WTC11 (cell line): ENCODE results near the gene BCL11B. TPM values are rescaled to one million over a fixed set of nuclear protein-coding genes. Genes with fewer than 3 reads are reported as not detected.

Experiments
- ATAC-seq: fragments of 200-7000 bp; cut with Tn5 transposase; 2 replicates; pipeline ENCODE4 v1.10.0; 2021; ENCODE audit warnings: mild to moderate bottlenecking, moderate library complexity
- CTCF ChIA-PET: fragments of 300-600 bp; sonication (Branson Sonifier 250); formaldehyde crosslinking; loops from one replicate; lab custom pipeline; 2021; ENCODE audit warnings: antibody characterized with exemption; lab: Charles Lee
- POLR2A ChIA-PET: fragments of 350-600 bp; sonication (Branson Sonifier 250); formaldehyde crosslinking; loops from one replicate; lab custom pipeline; 2021; ENCODE audit warnings: antibody characterized with exemption; lab: Charles Lee
- DNase-seq: peaks from one replicate; pipeline ENCODE4 v3.0.0; 2021; ENCODE audit warnings: low spot score
- H3K27ac Mint-ChIP-seq: 2 replicates; pipeline ENCODE4 v1.8.0; 2021; ENCODE audit warnings: mixed read lengths
- H3K27me3 Mint-ChIP-seq: 2 replicates; pipeline ENCODE4 v1.8.0; 2021; ENCODE audit warnings: low read depth, mild to moderate bottlenecking, moderate library complexity, mixed read lengths
- H3K36me3 Mint-ChIP-seq: 2 replicates; pipeline ENCODE4 v1.8.0; 2021; ENCODE audit warnings: mixed read lengths
- H3K4me1 Mint-ChIP-seq: 2 replicates; pipeline ENCODE4 v1.8.0; 2022; ENCODE audit warnings: mixed read lengths
- H3K4me3 Mint-ChIP-seq: 2 replicates; pipeline ENCODE4 v1.8.0; 2021; ENCODE audit warnings: mild to moderate bottlenecking, moderate library complexity, mixed read lengths
- H3K9me3 Mint-ChIP-seq: 2 replicates; pipeline ENCODE4 v1.8.0; 2021; ENCODE audit warnings: mixed read lengths
- ATF6 ChIP-seq: sonication (generic); formaldehyde crosslinking; IDR thresholded peaks from 2 replicates; pipeline ENCODE4 v1.8.1; 2023; ENCODE audit warnings: mild to moderate bottlenecking, missing genetic modification reagents
- E2F1 ChIP-seq: sonication (generic); formaldehyde crosslinking; IDR thresholded peaks from 2 replicates; pipeline ENCODE4 v1.8.0; 2022; ENCODE audit warnings: mild to moderate bottlenecking, missing genetic modification reagents
- EMX1 ChIP-seq: fragments of 250-450 bp; sonication (Bioruptor Pico); IDR thresholded peaks from 2 replicates; pipeline ENCODE4 v1.8.0; 2021; ENCODE audit warnings: mild to moderate bottlenecking
- ESRRA ChIP-seq: sonication (generic); formaldehyde crosslinking; IDR thresholded peaks from 2 replicates; pipeline ENCODE4 v1.8.1; 2022; ENCODE audit warnings: mild to moderate bottlenecking, missing genetic modification reagents, borderline replicate concordance
- FOXP1 ChIP-seq: sonication (generic); formaldehyde crosslinking; IDR thresholded peaks from 2 replicates; pipeline ENCODE4 v1.8.0; 2022; ENCODE audit warnings: missing genetic modification reagents, mild to moderate bottlenecking, moderate library complexity, borderline replicate concordance
- FOXP4 ChIP-seq: sonication (generic); formaldehyde crosslinking; IDR thresholded peaks from 2 replicates; pipeline ENCODE4 v1.8.0; 2022; ENCODE audit warnings: mild to moderate bottlenecking, missing genetic modification reagents
- GRHL2 ChIP-seq: fragments of 250-450 bp; sonication (Bioruptor Pico); IDR thresholded peaks from 2 replicates; pipeline ENCODE4 v1.8.0; 2022; ENCODE audit warnings: mild to moderate bottlenecking, moderate library complexity; ENCODE audit not compliant: insufficient replicate concordance, severe bottlenecking
- HMGA2 ChIP-seq: fragments of 250-450 bp; sonication (Bioruptor Pico); IDR thresholded peaks from 2 replicates; pipeline ENCODE4 v1.4.0; 2021; ENCODE audit warnings: mild to moderate bottlenecking, moderate library complexity
- IRF2 ChIP-seq: sonication (generic); formaldehyde crosslinking; IDR thresholded peaks from 2 replicates; pipeline ENCODE4 v1.8.0; 2022; ENCODE audit warnings: low read depth, missing genetic modification reagents, borderline replicate concordance
- MYBL2 ChIP-seq: sonication (generic); formaldehyde crosslinking; IDR thresholded peaks from 2 replicates; pipeline ENCODE4 v1.8.1; 2023; ENCODE audit warnings: mild to moderate bottlenecking, moderate library complexity, missing genetic modification reagents
- ZBTB21 ChIP-seq: sonication (generic); formaldehyde crosslinking; IDR thresholded peaks from 2 replicates; pipeline ENCODE4 v1.8.1; 2023; ENCODE audit warnings: mild to moderate bottlenecking, missing genetic modification reagents, borderline replicate concordance
- ZNF219 ChIP-seq: sonication (generic); formaldehyde crosslinking; IDR thresholded peaks from 2 replicates; pipeline ENCODE4 v1.8.0; 2023; ENCODE audit warnings: missing genetic modification reagents, mild to moderate bottlenecking, borderline replicate concordance
- ZNF232 ChIP-seq: sonication (generic); formaldehyde crosslinking; IDR thresholded peaks from 2 replicates; pipeline ENCODE4 v1.8.0; 2022; ENCODE audit warnings: mild to moderate bottlenecking, missing genetic modification reagents
- ZNF263 ChIP-seq: sonication (generic); formaldehyde crosslinking; IDR thresholded peaks from 2 replicates; pipeline ENCODE4 v1.8.1; 2022; ENCODE audit warnings: low read depth, mild to moderate bottlenecking, moderate library complexity, missing genetic modification reagents
- ZNF317 ChIP-seq: sonication (generic); formaldehyde crosslinking; IDR thresholded peaks from 2 replicates; pipeline ENCODE4 v1.8.1; 2023; ENCODE audit warnings: low read depth, mild to moderate bottlenecking, moderate library complexity, missing genetic modification reagents, borderline replicate concordance
- total RNA-seq: library from RNA; stranded (reverse); gene quantifications from 3 replicates; pipeline ENCODE4 v1.2.3, GENCODE V29; 2021
- TF ChIP-seq, protein P1 (sequence below): fragments of 250-450 bp; sonication (Bioruptor Pico); IDR thresholded peaks from 2 replicates; pipeline ENCODE4 v1.9.0; 2021; ENCODE audit warnings: mild to moderate bottlenecking, borderline replicate concordance
- TF ChIP-seq, protein P2 (sequence below): fragments of 250-450 bp; sonication (Bioruptor Pico); IDR thresholded peaks from 2 replicates; pipeline ENCODE4 v1.9.0; 2021; ENCODE audit warnings: mild to moderate bottlenecking

BCL11B gene
- total RNA-seq, 1 experiment from 2014 or later: 9.1 TPM

GRCh38 chr14:99213527-99213971 lies 58.4 kb downstream of the BCL11B start:
- no peak for TF ChIP-seq ZNF232
- DNase-seq (no peak), ATAC-seq (no peak)
- no peaks in the 10 kb centered on the region for H3K9me3 Mint-ChIP-seq
- H3K27ac Mint-ChIP-seq: no peak overlapping the region
- H3K4me1 Mint-ChIP-seq: peaks cover 36% of the 10 kb centered on the region
- POLR2A ChIA-PET: no interaction called here
- no peak overlapping the region for H3K4me3 Mint-ChIP-seq
- CTCF ChIA-PET: no interaction called here
- no peaks in the 10 kb centered on the region for H3K36me3 Mint-ChIP-seq
- H3K27me3 Mint-ChIP-seq: no peaks in the 10 kb centered on the region

GRCh38 chr14:99213101-99213500 lies 58.9 kb downstream of the BCL11B start:
- Mint-ChIP-seq H3K9me3 (no peaks in the 10 kb centered on the region), H3K4me3 (no peak overlapping the region), H3K27me3 (no peaks in the 10 kb centered on the region), H3K27ac (no peak overlapping the region), H3K36me3 (no peaks in the 10 kb centered on the region), H3K4me1 (peaks cover 37% of the 10 kb centered on the region)
- ChIA-PET POLR2A (no interaction called here), CTCF (no interaction called here)
- DNase-seq: no peak
- no peak for ATAC-seq
- TF ChIP-seq, protein P1, sequence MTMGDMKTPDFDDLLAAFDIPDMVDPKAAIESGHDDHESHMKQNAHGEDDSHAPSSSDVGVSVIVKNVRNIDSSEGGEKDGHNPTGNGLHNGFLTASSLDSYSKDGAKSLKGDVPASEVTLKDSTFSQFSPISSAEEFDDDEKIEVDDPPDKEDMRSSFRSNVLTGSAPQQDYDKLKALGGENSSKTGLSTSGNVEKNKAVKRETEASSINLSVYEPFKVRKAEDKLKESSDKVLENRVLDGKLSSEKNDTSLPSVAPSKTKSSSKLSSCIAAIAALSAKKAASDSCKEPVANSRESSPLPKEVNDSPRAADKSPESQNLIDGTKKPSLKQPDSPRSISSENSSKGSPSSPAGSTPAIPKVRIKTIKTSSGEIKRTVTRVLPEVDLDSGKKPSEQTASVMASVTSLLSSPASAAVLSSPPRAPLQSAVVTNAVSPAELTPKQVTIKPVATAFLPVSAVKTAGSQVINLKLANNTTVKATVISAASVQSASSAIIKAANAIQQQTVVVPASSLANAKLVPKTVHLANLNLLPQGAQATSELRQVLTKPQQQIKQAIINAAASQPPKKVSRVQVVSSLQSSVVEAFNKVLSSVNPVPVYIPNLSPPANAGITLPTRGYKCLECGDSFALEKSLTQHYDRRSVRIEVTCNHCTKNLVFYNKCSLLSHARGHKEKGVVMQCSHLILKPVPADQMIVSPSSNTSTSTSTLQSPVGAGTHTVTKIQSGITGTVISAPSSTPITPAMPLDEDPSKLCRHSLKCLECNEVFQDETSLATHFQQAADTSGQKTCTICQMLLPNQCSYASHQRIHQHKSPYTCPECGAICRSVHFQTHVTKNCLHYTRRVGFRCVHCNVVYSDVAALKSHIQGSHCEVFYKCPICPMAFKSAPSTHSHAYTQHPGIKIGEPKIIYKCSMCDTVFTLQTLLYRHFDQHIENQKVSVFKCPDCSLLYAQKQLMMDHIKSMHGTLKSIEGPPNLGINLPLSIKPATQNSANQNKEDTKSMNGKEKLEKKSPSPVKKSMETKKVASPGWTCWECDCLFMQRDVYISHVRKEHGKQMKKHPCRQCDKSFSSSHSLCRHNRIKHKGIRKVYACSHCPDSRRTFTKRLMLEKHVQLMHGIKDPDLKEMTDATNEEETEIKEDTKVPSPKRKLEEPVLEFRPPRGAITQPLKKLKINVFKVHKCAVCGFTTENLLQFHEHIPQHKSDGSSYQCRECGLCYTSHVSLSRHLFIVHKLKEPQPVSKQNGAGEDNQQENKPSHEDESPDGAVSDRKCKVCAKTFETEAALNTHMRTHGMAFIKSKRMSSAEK (CRISPR knock-in tag): no peak

GRCh38 chr14:99212646-99213045 lies 59.4 kb downstream of the BCL11B start:
- ChIA-PET CTCF (interaction anchor here (1.1 kb wide), 1 partner anchor 12 kb away, joined by 3 read pairs; no protein-coding TSS in a partner anchor), POLR2A (no interaction called here)
- ATAC-seq (no peak), DNase-seq (no peak)
- TF ChIP-seq ZNF263 (CRISPR knock-in tag) (no peak), HMGA2 (no peak), ZNF219 (CRISPR knock-in tag) (no peak), E2F1 (CRISPR knock-in tag) (no peak), ZNF317 (CRISPR knock-in tag) (no peak), FOXP1 (no peak), ZBTB21 (CRISPR knock-in tag) (no peak), GRHL2 (no peak)
- H3K4me1 Mint-ChIP-seq: peaks cover 40% of the 10 kb centered on the region
- H3K27me3 Mint-ChIP-seq: no peaks in the 10 kb centered on the region
- H3K9me3 Mint-ChIP-seq: no peaks in the 10 kb centered on the region
- H3K36me3 Mint-ChIP-seq: no peaks in the 10 kb centered on the region
- H3K4me3 Mint-ChIP-seq: no peak overlapping the region
- no peak overlapping the region for H3K27ac Mint-ChIP-seq

DNA sequence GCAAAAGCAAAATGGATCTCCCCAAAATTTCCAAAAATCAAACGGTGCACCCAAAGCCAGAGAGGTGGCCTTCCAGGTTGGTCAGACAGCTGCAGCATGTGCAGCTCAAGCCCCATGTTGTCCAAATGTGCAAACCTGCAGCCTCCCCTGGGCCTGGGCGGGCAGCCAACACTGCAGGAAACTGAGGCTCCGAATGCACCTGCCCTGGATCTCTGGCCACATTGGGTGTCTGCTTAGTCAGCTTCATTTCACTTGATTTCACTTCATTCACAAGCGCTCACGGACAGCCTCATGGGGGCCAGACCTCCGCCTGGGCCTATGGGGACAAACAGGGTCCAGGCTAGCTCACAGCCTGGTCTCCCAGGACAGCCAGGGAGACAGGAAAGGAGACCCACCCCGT lies 59.8 kb downstream of the BCL11B start:
- H3K4me3 Mint-ChIP-seq: no peak overlapping the region
- peaks cover 43% of the 10 kb centered on the region for H3K4me1 Mint-ChIP-seq
- DNase-seq (no peak), ATAC-seq (no peak)
- H3K27ac Mint-ChIP-seq: no peak overlapping the region
- no peaks in the 10 kb centered on the region for H3K27me3 Mint-ChIP-seq
- no peaks in the 10 kb centered on the region for H3K9me3 Mint-ChIP-seq
- POLR2A ChIA-PET: no interaction called here
- CTCF ChIA-PET: interaction anchor here (1.1 kb wide), 1 partner anchor 12 kb away, joined by 3 read pairs; no protein-coding TSS in a partner anchor
- H3K36me3 Mint-ChIP-seq: no peaks in the 10 kb centered on the region
- TF ChIP-seq ATF6 (CRISPR knock-in tag) (no peak), FOXP4 (CRISPR knock-in tag) (no peak), ESRRA (CRISPR knock-in tag) (no peak), MYBL2 (CRISPR knock-in tag) (no peak), IRF2 (CRISPR knock-in tag) (no peak), EMX1 (CRISPR knock-in tag) (no peak)
- TF ChIP-seq, protein P2, sequence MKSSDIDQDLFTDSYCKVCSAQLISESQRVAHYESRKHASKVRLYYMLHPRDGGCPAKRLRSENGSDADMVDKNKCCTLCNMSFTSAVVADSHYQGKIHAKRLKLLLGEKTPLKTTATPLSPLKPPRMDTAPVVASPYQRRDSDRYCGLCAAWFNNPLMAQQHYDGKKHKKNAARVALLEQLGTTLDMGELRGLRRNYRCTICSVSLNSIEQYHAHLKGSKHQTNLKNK (CRISPR knock-in tag): no peak
